ENCODE results near the gene TMOD2.
"Not testable (repeated sequence)": the region's sequence is repeated elsewhere in the genome, so short reads cannot be mapped to it uniquely, and the experiment has no call there.

DNA sequence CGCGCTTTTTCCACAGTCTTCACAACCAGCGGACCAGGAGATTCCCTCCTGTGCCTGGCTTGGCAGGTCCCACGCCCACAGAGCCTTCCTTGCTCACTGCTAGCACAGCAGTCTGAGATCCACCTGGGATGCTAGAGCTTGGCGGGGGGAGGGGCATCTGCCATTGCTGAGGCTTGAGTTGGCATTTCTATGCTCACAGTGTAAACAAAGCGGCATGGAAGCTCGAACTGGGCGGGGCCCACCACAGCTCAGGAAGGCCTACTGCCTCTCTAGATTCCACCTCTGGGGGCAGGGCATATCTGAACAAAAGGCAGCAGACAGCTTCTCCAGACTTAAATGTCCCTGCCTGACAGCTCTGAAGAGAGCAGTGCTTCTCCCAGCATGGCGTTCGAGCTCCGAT lies 35.7 kb downstream of the TMOD2 start:
- TF ChIP-seq, protein P1, sequence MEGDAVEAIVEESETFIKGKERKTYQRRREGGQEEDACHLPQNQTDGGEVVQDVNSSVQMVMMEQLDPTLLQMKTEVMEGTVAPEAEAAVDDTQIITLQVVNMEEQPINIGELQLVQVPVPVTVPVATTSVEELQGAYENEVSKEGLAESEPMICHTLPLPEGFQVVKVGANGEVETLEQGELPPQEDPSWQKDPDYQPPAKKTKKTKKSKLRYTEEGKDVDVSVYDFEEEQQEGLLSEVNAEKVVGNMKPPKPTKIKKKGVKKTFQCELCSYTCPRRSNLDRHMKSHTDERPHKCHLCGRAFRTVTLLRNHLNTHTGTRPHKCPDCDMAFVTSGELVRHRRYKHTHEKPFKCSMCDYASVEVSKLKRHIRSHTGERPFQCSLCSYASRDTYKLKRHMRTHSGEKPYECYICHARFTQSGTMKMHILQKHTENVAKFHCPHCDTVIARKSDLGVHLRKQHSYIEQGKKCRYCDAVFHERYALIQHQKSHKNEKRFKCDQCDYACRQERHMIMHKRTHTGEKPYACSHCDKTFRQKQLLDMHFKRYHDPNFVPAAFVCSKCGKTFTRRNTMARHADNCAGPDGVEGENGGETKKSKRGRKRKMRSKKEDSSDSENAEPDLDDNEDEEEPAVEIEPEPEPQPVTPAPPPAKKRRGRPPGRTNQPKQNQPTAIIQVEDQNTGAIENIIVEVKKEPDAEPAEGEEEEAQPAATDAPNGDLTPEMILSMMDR (IDR thresholded peaks at IDR 0.05): not testable (repeated sequence)
- not testable (repeated sequence) for TF ChIP-seq EZH2phosphoT487, EZH2 (IDR thresholded peaks at IDR 0.05)
